HG02970 (cell line): ENCODE data around the gene ERFE.
"Not testable (repeated sequence)": the region's sequence is repeated elsewhere in the genome, so short reads cannot be mapped to it uniquely, and the experiment has no call there.

Experiments
- ATAC-seq: cut with Tn5 transposase; IDR thresholded peaks from one replicate; pipeline ENCODE4 v1.9.1; 2021; ENCODE audit warnings: mild to moderate bottlenecking, moderate library complexity, moderate number of reproducible peaks; ENCODE audit not compliant: unreplicated experiment, low FRiP score

The ERFE gene

DNA sequence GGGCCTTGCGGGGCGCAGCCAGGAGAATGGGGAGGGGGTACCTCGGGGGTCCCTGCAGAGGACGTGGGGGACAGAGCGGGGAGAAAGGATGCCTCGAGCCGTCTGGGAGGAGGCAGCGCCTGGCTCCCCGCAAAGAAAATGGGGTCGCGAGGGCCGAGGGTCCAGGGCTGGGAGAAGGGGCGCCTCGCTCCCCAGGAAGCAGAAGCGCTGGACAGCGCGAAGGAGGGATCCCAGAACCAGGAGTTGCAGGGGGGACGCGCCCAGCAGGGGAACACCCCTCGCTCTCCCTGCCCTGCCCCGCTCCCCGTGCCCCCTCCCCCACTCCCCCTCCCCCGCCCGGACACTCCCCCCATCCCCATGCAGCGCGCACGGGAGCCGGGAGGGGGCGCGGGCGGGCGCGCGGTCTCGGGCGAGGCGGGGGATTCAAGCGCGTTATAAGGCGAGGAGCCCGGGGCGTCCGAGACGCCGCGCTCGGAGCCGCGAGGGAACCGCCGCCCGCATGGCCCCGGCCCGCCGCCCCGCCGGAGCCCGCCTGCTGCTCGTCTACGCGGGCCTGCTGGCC lies at the start of gene ERFE:
ERFE (plus strand) TSS at position 462 of the 562 bp plus-strand sequence; CDS start at position 500, 38 bp downstream.
- no peak for ATAC-seq

GRCh38 chr2:238113611-238114010 lies 45.2 kb upstream of the ERFE start:
- ATAC-seq = no peak

GRCh38 chr2:238114331-238114841 lies 44.4 kb upstream of the ERFE start:
- ATAC-seq = no peak

DNA sequence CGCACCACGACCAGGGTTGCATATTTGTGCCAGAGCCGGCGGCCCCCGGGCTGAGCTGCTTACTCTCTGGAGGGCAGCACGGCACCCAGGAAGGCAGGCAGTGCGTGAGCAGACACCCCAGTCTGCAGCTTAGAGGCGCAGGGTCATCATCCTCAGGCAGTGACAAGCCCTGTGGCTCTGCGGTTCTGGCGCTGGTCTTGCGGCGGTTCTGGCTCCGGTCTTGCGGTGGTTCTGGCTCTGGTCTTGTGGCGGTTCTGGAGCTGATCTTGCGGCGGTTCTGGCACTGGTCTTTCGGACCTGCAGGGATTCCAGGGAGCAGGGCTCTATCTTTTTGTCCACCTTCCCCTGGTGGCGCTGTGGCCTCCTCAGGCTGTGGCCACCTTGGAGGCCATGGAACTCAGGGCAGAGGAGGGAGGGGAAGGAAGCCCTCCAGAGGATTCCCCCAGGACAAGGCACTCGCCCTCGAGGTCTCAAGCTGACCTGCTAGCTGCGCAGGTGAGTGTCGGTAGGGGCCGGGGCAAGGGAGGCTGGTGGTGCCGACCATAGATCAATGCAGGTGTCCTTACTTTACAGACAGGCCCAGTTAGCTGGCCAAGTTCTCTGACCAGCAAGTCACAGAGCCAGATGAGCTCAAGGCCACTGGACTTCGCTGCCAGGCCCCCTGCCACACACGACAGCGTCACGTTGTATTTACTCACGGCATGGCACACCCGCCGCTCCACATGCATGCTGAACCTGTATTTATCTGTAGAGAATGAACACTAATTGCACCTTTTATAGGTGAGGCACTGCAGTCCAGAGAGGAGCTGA lies 43.7 kb upstream of the ERFE start:
- ATAC-seq = no peak

DNA sequence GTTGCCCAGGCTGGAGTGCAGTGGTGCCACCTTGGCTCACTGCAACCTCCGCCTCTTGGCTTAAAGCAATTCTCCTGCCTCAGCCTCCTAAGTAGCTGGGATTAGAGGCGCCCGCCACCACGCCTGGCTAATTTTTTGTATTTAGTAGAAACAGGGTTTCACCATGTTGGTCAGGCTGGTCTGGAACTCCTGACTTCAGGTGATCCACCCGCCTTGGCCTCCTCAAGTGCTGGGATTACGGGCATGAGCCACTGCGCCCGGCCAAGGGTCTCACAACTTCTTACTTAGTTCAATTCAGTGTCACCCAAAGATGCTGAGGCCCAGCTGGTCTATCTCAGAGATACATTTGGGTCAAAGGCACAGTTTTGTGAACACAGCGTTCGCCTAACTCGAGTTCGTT lies 43.1 kb upstream of the ERFE start:
- not testable (repeated sequence) for ATAC-seq

GRCh38 chr2:238116298-238117198 lies 42.2 kb upstream of the ERFE start:
- no peak for ATAC-seq

- no peak for ATAC-seq
Measured at GRCh38 chr2:238117199-238118154, 41.3 kb upstream of the ERFE start.

- no peak for ATAC-seq
Measured at GRCh38 chr2:238119756-238120462, 38.9 kb upstream of the ERFE start.

- ATAC-seq = no peak
Measured at GRCh38 chr2:238120463-238121298, 38.1 kb upstream of the ERFE start.

GRCh38 chr2:238121511-238122286 lies 37.1 kb upstream of the ERFE start:
- no peak for ATAC-seq

DNA sequence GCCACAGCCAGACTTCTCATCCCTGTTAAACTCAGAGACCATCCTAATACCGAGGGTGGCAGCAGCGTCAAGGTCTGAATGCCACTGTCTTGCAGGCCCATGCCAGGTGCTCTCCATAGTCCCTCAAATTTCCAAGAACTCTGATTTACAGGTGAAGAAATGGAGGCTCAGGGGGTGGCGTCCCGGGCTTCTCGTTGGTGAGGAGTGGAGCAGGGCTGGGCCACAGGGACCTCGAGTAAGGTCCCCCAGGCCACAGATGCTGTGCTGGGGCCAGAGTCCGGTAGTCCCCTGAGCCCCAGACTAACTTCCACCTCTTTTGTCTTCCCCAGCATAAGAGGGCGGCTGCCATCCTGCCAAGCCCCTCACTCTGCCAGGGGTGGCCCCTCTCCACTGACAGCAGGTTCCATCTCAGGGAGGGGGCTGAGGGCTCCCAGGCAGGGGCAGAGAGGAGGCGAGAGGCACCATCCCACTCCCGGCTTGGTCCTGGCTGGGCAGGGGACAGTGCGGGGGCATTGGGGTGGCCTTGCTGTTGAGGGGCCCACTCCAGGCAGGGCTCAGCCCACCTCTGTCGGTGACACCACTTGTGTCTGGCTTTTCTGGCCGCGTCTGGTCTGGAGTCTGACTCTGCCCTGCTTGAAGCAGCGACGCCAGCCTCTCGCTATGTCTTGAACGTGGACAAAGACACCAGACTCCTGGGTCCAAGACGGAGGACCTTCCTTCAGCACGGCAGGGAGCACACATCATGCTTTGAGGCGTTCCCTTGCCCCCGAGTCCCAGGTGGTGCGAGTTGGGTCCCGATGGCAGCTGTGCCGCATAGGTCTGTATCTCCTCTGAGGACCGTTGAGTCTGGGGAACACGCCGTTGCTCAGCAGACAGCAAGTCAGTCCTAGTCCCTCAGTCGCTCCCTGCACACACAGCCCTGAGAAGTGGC lies 36.2 kb upstream of the ERFE start:
- ATAC-seq = no peak

DNA sequence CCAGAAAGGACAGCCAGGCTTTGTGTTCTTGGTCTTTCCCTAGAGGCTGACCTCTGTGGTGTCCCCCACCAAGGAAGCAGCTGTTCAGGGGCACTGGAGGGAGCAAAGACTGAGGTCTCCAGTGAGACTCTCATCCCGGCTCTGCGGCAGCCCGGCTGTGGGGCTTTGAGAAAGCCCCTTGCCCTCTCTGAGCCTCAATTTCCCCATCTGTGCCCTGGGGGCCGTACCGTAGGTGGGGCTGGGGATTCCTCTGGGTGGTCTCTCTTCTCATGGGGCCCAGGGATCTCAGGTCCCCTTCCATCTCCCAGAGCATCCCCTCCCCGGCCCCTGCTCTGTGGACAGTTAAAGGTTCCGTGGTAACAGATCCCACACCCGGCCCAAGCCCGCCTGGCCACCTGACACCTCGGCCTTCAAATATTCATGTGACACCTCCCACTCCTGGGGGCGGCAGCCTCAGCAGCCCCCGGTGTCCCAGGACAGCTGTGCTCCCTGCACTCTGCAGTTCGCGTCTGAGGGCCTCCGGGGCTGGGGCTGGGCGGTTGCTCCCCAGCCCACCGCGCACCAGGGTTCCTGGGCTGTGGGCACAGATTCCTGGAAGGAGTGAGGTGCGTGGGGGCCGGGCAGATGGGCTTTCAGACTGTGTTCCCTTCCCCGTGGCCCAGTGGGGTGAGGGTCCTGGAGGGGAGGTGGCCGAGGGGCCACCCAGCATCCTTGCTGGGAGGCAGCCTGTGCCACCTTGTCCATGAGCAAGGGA lies 35.4 kb upstream of the ERFE start:
- no peak for ATAC-seq

GRCh38 chr2:238123991-238124470 lies 34.7 kb upstream of the ERFE start:
- ATAC-seq = no peak

- no peak for ATAC-seq
Measured at GRCh38 chr2:238124488-238125126, 34.2 kb upstream of the ERFE start.
